Omental fat pad (tissue), 4 donors: ENCODE measurements around the gene CCDC92. TPM values are rescaled to one million over a fixed set of nuclear protein-coding genes. Genes with fewer than 3 reads are reported as not detected.

ENCODE experiments used
- ATAC-seq: fragments of 150-250 bp; one replicate; pipeline ENCODE4 v1.9.1; 2016; ENCODE audit warnings: mild to moderate bottlenecking, moderate library complexity; ENCODE audit not compliant: low FRiP score
- DNase-seq: peaks from one replicate; pipeline ENCODE4 v3.0.0-alpha.2; 2019; ENCODE audit warnings: low spot score
- CTCF ChIP-seq, 3 donors: fragments of 450-650 bp; IDR thresholded peaks; one replicate each; pipeline ENCODE4 v1.5.1; 2016 to 2017; ENCODE audit warnings: antibody characterized with exemption in 3 of 3, mild to moderate bottlenecking in 3 of 3, moderate library complexity in 2 of 3
- total RNA-seq, 4 donors: library from RNA; depleted of rRNA; stranded (reverse); fragments of >200 nt; gene quantifications; one replicate each; pipeline ENCODE4 v1.1.0, GENCODE V29; 2016

Gene CCDC92
- total RNA-seq, 4 donors from 2014 or later = 27.1 to 34.5 (median 32.0) TPM

DNA sequence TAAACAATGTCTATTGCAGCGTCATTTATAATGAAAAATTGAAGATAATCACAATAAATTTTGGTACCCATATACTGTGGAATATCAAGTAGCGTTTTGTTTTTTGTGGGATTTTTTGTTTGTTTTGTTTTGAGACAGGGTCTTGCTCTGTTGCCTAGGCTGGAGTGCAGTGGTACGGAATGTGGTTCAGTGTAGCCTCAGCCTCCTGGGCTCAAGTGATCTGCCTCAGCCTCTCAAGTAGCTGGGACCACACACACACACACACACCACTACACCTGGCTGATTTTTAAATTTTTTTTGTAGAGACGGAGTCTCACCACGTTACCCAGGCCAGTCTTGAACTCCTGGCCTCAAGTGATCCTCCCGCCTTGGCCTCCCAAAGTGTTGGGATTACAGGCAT is 6.9 kb upstream of the CCDC92 start:
- TF ChIP-seq CTCF (IDR thresholded peaks at IDR 0.05) = no peak
- ATAC-seq (no peak), DNase-seq (no peak)

DNA sequence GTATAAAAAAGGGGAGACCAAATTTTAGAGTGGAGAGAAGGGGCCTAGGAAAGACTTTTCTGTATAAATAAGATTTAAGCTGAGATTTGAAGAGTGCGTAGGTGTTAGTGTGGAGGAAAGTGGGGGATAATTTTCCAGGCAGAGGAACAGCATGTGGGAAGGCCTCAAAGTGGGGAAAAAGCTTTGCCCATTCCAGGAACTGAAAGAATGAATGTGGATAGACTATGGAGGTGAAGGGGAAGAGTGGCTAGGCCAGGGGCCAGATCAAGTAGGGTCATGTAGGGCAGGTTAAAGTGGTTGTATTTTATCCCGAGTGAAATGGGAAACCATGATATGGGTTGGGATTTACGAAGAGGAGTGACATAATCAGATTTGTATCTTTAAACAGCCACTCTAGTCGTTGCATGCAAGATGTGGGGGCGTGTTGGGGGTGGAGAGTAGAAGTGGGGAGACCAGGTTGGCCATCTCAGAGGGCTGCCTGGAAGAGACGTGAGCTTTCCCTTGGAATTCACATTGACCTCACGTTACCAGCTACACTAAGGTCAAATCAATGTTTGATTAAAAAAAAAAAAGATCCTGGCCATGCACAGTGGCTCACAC is 3.7 kb upstream of the CCDC92 start:
- no peak for TF ChIP-seq CTCF (IDR thresholded peaks at IDR 0.05)
- DNase-seq = no peak
- ATAC-seq = no peak

GRCh38 chr12:123973552-123974341 is 1.1 kb upstream of the CCDC92 start:
- TF ChIP-seq CTCF (IDR thresholded peaks at IDR 0.05) = no peak
- ATAC-seq (no peak), DNase-seq (no peak)

GRCh38 chr12:123971770-123972456 is 718 bp downstream of the CCDC92 start:
- DNase-seq (no peak), ATAC-seq (no peak)
- TF ChIP-seq CTCF (IDR thresholded peaks at IDR 0.05) = no peak

DNA sequence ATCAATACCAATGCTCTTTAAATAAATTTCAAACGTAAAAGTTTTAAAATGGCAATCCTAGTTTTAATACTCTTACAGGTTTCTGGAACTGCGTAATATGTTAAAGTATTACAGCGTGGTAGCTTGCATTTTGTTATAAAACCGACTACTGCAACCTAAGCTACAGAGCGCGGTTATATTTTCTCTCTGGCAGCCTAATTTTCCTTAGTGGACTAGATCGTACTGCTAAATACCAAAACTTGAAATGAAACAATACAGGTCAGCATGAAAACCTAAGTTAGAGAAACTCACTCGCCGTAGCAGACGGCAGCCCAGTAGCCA is 1.2 kb downstream of the CCDC92 start:
- ATAC-seq (no peak), DNase-seq (no peak)
- TF ChIP-seq CTCF (IDR thresholded peaks at IDR 0.05) = no peak

DNA sequence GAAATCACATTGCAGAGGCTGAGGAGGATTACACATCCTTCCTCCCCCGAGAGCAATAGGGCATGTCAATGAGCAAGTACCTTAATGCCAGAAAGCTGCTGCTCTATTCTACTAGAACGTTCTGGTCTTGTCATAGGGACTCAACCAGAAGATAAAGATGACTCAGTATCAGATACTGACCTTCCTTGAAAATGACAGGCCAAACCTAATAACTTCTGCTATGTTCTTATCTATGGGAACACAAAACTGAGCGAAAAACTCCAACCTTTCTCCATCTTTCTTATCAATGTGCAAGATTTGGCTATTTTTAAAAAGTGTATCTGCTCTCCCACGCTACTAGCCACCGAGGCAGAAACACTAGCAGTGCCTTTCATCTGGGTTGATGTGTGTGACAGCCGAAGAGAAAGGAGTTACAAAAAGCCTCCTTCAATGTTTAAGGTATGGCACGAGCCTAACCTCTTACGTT is 5.5 kb downstream of the CCDC92 start:
- DNase-seq (no peak), ATAC-seq (no peak)

More for the DNA sequence above, 5.5 kb downstream of the CCDC92 start:
- TF ChIP-seq CTCF (IDR thresholded peaks at IDR 0.05) = no peak
